Measurements from ENCODE around the gene APOD.

Gene APOD

DNA sequence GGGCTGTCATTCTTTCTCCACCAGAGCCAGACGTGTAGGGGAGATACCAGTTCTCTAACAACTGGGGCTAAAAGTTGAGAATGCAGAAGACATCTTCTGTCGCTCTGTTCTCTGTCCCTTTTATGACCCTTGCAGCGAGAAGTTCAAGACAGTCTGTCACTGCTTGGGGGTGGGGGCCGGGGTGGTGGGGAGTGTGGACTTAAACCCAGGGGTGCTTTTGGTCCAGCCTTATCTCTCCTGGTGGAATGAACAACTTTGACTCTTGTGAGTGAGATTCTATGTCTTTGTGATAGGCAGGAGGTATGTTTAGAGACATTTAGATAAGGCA, 767 bp upstream of the APOD start:
- DNase-seq: no peak

DNA sequence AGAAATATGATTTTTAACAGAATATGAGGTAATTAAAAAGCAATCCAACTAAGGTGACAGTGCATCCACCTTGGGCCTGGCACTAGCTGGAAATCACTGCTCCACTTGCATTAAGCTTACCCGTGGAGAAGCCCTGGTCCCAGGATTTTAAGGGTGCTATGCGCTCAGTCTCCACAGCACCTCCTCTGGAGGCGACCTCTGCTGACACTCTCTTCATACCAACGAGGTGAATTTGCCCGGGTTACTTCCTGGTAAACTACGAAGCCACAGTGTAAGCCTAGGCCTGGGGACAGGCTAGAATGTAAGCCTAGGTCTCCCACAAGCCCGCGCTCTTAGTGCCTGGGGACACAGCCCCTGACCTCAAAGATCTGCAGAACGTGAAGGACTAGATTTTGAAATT, 793 bp downstream of the APOD start:
- no peak for DNase-seq

DNA sequence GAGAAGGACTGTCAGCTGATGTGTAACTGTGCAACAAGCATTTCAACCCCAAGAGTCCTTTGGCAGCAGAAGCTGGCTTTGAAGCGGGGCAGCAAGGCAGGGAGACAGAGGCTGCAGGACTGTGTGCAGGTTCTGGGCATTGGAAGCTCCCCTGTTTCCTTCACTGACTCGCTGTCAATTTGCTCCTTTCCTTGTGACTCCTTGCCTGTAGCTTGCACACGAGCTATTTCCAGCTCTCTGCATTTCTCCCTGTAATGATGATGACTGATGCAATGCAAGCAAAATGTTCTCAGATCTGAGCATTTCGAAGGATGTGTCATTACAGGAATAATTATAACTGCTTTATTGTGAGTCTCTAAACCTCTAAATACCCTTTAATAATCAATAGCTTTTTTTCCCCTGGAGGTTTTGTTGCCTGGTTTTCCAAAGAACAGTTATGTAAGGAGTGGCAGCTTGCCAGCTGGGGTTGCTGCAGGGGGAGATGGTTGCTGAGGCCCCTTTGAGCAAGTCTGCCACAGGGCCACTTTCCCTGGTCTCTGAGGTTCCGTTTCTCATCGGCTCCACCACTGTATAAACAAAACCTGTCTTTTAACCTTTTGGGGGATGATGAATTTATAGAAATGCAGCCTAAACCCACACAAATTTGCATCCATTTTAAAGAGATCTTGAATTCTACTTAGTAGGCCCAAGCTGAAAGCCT, 2.8 kb downstream of the APOD start:
- no peak for DNase-seq

DNA sequence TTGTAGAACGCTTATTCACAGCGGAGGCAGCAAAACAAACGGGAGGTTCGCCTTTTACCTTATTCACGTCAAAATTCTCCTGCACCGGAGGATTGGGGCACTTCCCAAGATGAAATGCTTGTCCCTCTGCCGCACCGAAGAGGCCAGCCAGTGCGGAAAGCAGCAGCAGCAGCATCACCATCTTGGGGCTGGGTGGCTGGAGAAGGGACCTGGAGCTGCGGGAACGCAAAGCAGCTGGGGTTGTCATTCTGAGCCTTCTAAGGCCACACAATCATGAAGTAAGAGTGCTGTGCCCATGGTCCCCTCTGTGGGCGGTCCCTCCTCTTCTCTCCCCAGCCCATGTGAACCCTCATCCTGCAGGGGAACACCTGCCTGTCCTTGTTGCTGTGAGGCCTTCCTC, 4.5 kb downstream of the APOD start:
- no peak for DNase-seq

DNA sequence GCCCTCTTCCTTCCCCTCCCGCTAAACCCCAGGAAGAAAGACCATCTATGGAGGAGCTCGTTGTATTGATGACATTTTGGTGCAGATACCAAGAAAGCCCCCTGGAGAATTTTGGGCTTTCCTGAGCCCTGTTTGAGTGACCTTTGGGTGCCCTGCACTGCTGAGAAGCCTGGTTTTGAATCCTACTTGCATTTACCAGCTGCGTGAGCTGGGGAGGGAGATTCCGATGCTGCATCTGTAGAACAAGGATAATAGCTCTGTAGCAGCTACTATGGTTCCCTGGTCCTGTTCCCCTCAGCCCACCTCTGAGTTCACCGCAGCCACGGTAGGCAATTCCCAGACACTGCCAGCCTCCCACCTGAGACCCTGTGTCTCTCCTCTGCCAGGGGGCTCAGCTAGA, 5.2 kb downstream of the APOD start:
- no peak for DNase-seq

DNA sequence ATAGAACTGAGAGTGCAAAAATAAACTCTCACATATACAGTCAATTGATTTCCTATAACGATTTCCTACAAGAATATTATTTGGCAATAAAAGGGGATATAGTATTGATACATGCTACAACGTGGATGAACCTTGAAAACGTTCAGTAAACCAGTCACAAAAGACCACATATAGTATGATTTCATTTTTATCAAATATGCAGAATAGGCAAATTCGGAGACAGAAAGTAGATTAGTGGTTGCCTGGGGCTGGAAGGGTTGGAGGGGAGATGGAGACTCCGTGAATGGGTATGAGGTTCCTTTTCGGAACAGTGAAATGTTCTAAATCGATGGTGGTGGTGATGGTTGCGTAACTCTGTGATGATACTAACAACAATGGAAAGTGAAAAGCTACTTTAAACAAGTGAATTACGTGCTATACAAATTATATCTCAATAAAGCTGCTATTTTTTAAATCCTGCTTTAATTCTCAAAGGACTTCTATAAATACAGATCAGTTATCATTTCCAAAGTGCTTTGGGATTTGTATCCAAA, 6.0 kb downstream of the APOD start:
- no peak for DNase-seq

DNA sequence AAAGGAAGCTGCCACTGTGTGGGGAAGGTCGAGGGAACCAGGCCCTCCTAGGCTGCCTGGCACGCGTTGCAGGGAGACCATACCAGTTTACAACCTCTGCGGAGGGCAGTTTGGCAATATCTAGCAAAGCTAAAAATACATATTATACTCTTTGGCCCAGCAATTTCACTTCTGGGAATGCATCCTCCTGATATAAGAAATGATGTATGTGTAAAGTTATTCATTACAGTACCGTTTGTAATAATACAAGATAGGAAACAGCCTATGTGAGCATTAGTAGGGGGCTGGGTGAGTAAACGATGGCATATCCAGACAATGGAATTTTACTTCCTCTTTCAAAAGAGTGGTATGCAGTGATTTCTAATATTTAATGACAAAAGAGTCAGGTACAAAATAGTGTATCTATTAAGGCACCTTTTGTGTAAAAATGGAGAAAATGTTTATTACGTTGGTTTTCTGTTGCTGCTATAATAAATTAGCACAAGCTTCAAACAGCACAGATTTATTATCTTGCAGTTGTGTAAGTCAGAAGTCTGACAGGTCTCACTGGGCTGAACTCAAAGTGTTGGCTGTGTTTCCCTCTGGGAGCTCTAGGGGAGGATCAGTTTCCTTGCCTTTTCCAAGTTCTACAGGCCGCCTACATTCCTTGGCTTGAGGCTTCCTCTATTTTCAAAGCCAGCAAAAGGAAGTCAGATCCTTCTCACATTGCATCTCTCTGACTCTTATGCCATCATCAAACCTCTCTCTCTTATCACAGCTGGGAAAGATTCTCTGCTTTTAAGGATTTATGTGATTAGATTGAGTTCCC, 9.0 kb downstream of the APOD start:
- no peak for DNase-seq

DNA sequence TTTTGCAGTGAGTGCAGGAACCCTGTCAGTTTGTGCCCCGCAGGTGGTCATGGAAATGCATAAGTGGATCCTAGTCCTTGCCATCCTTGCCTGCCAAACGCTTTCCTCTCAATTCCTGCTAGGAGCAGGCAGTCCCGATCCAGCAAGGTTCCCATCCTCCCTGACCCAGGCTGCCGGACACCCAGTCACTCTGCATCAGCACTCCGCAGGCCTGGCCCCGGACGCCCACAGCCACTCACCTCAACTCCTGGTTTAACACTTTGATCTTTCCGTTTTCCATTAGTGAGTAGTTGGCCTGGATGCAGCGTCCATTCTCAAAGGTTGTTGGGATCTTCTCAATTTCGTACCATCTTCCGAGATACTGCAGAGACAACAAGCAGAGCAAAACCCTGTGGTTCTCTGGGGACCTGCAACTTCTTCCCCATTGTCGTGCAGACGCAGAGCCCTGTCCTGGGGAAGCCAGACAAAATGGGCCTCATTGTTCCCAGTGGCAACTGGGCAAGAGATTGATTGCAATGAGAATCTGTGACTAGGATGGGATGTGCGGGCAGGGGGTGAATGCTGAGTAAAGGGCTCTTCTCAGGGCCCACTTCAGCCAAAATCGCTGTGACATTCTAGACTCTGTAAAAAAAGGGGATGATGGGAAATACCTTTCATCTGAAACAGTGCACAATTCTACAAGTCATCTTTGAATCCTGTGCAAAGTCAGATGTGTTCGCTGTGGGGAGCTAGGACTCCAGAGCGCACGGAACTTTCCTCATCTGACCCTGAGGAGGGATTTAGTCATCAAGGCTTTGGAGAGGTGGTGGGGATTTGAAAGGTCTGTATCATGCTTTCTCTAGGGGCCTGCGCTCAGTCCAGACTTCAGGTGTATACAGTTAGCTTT, 9.9 kb downstream of the APOD start:
- no peak for DNase-seq

DNA sequence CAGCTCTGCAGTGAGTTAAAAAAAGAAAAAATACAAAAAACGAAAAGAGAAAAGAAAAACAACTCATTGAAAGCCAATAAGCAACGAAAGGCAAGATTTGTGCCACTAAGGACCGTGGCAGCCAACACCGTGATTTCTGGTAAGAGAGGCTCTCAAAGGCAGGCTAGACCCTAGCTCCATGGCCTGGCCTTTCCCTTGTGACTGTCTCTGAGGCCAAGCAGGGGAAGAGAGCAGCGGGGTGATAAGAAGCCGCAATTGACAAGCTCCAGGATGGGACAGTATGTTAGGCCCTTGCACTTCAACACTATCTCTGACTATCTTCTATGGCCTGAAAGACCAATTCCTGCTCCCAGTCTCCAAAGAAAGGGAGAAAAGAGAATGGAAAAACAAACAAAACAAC, 12.4 kb downstream of the APOD start:
- no peak for DNase-seq

DNA sequence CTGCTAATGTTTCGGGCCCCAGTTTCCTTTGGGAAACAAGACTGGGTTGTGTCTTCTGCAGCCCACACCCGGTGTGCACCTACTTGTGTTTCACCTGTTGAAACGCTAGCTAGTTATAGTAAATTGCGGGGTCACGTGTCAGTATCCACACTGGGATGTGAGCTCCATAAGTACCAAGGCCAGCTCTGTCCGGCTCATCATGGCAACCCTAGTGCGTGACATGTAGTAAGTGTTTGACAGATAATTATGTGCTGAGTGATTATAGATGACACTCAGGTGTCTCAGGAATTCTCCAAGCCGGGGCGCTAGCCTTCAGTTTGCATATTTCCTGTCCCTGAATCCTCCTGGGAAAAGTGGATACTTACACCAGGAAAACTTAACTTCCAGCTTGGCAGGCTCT, 12.8 kb downstream of the APOD start:
- DNase-seq: no peak

DNA sequence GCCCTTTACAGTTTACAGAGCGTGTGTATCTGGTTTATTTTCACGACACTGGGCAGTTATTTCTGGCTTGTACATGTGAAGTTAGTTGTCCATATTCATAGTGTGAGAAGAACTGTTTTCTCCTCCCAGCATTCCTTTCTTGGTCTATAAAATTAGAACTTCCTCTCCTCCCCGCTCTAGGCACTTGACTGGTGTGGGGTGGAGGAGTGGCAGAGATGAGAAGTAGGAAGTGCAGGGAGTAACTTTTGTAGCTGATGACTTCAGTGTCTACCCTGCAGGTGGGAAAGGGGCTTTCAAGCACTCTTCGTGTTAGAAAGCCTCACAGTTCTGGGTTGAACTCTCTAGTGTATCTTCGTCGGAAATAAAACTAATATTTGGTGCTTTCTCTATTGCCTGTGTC, 13.4 kb downstream of the APOD start:
- no peak for DNase-seq

DNA sequence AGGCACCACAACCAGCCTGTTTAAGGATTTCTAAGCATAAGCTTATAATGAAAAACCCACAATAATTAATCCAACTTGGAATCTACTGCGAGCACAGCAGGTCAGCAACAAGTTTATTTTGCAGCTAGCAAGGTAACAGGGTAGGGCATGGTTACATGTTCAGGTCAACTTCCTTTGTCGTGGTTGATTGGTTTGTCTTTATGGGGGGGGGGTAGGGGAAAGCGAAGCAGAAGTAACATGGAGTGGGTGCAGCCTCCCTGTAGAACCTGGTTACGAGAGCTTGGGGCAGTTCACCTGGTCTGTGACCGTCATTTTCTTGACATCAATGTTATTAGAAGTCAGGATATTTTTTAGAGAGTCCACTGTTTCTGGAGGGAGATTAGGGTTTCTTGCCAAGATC, 15.1 kb downstream of the APOD start:
- no peak for DNase-seq

DNA sequence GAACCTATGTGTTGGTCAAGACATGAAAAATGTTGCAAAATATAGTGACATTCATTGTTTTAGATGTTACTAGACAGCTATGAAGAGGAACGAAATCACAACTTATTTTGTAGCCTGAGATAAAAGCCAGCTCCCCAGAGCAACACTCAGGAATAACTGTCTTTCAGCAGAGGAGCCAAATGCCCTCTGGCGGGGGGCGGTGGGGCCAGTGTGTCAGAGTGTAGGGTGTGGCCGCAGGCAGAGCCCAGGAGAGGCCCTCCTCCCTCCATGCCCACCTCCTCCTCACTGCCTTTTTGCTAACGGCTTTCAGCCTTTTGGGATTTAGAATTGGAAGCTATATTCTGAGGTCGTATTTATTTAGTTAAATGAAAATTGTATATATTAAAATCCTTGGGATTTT, 16.9 kb downstream of the APOD start:
- no peak for DNase-seq

DNA sequence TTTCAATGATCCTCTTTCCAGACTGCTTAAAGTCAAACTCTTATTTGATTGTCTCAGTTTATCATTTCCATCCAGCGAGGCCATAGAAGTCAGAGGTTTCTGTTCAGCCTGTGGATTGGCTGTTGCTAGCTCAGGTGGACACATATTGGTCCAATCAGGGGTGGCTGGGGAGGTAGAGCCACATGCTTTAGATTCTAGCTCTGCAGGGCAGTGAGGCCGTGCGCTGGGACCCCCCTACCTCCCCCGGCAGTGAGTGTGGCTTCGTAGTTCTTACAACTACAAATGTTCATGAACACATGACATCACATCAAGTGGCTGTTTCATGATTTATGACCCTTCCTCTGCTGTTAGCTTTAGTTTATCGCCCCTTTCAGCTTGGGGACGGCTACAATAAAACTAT, 18.0 kb downstream of the APOD start:
- DNase-seq: no peak

DNA sequence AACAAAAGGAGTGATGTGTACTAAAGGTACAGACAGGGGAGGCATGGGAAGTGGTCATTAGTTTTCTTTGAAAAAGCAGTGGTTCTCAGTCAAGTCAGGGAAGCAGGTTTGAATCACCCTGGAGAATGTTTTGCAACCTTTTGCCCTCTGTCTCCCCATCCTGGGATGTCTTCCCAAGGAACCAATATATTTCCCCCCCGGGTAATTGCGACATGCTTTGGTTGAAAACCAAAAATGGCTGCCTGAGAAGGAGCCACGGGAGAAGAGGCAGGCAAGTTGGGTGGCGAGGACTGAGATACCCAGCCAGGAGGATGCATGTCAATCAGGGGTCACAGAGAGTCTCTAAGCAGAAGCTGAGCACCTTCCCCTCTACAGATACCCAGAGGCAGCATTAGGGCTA, 20.4 kb downstream of the APOD start:
- DNase-seq: no peak

DNA sequence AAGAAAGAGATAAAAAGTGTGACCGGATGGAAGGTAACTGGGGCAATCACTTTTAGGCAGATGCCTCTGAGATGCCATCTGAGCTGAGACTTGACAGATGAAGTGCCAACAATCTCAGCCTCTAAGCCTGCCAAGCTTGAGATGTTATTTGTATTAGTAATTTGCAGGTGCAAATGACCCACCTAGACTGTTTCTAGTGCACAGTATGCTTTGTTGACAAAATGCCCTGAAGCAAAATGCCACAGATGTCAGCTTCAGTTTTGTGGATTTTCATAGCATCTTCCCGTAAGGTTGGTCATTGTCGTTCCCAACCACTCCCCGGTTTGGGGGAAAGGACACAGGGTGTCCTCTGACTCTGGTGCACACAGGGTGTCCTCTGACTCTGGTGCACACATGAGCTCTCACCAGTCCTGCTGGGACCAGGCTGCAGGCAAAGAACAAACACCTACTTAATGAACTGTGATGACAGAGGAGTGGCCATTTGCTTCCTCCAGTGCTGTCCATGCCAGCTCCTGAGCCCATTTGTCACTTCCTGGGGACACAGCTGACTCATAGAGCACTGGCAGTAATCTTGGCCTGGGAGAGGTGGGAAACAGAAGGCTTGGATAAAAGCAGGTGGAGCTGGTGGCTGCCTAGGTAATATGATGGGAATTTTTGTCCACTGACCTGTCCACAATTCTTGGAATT, 23.9 kb downstream of the APOD start:
- no peak for DNase-seq

DNA sequence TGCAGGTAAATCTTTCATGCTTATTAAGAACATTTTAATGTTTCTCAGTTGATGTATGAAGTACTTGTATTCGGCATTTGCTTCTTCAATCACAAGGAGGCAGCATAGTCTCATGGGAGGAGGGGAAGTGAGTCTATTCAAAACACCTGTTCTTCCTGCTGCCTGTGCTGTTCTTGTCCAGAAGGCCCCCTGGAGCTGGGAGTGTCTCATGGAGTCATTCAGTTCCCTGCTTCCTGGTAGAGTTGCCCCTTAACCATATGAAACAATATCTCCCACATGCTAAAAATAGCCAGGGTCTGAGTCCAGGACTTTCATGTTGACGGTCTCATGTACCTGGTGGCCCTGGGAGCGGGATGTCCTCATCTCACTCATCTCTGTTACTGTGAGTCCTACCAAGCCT, 25.1 kb downstream of the APOD start:
- DNase-seq: no peak

DNA sequence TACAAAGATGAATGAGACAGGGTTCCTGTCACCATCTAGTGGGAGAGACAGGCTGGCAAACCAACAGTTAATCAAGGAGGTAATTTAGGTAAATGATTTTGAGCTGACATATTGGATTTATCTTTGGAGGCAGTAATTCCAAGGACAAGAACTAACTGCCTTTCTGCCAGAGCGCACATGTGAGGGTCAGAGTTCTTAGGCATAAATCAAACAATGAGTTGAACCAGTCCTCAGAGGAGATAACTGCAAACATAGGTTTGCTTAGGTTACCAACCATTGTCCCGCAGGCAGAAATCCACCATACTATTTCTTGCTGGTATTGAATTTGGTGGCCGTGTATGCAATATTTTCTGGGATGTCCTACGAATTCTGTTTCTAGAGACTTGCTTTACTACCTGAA, 26.4 kb downstream of the APOD start:
- no peak for DNase-seq

DNA sequence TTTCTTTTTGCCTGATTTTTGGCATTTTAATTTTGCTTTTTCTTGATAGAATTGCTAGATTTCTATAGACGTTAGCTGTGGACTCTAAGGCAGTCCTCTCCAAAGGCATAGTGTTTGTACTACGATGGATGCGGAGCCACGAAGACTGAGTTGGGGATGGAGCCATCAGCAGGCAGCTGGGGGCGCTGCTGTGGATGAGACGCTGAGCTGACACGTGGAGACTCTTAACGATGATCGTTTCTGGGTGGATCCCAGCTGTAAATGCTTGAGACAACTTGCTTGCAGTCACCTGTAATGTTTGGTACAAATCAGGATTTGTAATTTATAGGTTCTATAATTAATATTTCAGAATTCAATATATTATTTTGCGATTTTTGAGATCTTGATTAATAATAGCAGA, 27.4 kb downstream of the APOD start:
- peak; percentile 40 for DNase-seq

DNA sequence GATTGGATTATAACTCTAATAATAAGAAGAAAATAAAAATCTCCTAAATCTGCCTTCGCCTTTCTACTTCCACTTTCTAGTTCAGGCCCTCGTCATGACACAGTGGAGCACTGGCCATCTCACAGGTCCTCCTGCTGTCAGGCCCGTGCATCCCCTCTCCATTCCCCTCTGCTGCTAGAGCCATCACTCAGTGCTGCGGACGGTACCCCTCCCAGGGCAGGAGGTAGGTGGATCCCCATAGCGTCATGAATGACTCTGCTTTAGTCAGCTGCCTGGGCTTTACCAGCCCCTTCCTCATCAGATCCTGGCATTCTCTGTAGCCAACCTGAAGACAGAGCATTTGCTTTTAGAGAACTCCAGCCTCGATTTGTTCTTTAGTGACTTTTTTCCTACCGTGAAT, 28.6 kb downstream of the APOD start:
- DNase-seq: peak; percentile 25

DNA sequence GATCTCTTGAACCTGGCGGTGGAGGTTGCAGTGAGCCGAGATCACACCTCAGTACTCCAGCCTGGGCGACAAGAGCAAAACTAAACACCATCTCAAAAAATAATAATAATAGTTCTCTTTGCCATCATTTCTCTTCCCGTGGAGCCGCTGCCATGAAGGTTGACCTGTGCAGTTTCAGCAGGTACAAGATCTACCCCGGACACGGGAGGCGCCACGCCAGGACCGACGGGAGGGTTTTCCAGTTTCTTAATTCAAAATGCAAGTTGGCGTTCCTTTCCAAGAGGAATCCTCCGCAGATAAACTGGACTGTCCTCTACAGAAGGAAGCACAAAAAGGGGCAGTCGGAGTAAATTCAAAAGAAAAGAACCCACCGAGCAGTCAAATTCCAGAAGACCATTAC, 29.3 kb downstream of the APOD start:
- DNase-seq: no peak

DNA sequence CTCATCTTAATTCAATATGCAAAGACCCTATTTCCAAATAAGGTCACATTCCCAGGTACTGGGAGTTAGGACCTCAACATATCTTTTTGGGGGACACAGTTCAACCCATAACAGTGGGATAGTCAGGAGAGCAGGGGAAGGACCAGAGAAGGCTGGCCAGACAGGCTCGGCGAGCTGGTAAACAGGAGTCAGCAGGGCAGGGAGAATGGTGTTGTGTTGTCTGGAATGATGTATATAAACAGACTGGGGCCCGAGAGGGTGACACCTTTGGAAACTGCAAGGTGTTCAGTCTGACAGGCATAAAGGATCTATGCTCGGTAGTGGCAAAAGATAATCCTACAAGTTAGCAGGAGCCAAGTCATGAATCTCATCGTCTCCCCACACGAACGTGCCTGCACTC, 30.5 kb downstream of the APOD start:
- no peak for DNase-seq

DNA sequence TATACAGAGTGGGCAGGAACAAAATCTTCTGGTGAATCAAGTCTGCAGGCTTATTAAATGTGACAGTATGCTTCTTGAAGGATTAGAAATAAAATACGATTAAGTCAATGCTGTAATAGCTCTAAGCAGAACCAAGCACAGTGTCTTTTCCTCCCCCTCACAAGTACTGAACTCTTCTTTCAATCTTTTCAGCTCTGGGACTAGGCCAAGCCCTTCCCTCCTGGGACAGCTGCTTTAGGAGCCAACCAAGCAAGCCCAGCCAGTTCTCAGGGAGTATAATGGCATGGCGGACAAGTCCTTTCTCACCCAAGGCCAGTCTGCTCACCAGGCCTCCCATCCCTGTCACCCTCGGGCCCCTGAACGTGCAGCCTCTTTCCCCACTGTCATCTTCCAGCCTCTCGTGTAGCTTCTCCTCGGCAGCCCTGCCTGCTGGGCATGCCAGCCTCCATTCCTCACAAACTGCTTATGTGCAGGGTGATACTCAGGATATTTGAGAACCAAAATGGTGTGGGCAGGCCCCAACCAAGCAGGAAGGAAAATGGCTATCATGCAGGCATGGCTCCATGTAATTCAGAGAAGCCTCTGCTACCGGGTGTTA, 32.3 kb downstream of the APOD start:
- no peak for DNase-seq

Data from stimulated activated CD4-positive, alpha-beta T cell treated with anti-CD3 and anti-CD28 coated beads, Interleukin-4, amount 100 ng/mL, for 1 hour (primary cell).